ENCODE data around the gene ZPBP.

GRCh38 chr7:50022991-50023390 is 70.1 kb downstream of the ZPBP start:
- TF ChIP-seq YY1 (IDR thresholded peaks at IDR 0.05; ENCODE audit: low read depth) (no peak), USF1 (IDR thresholded peaks at IDR 0.05) (no peak), EP300 (IDR thresholded peaks at IDR 0.05; ENCODE audit: borderline replicate concordance) (no peak), MAX (IDR thresholded peaks at IDR 0.05) (no peak), FOXM1 (IDR thresholded peaks at IDR 0.05; ENCODE audit: borderline replicate concordance, low read depth) (no peak), REST (IDR thresholded peaks at IDR 0.05; ENCODE audit: low read depth) (no peak)

Data from Ishikawa (cell line).